Measurements from ENCODE around the gene MEF2A.
"Not testable (repeated sequence)": the region's sequence is repeated elsewhere in the genome, so short reads cannot be mapped to it uniquely, and the experiment has no call there.

- TF ChIP-seq POLR2A (IDR thresholded peaks at IDR 0.05; ENCODE audit: low read depth, low read length); TAF1 (IDR thresholded peaks at IDR 0.05; ENCODE audit: borderline replicate concordance, low read depth, low read length); POLR2AphosphoS5 (IDR thresholded peaks at IDR 0.05; ENCODE audit: low read depth, low read length): not testable (repeated sequence)
Observed at GRCh38 chr15:99519366-99519765, 46.4 kb upstream of the MEF2A start.
